Testis (tissue), 3 donors: Measurements from ENCODE around the gene OPA3. TPM values are rescaled to one million over a fixed set of nuclear protein-coding genes. Genes with fewer than 3 reads are reported as not detected.
"Not testable (repeated sequence)": the region's sequence is repeated elsewhere in the genome, so short reads cannot be mapped to it uniquely, and the experiment has no call there.

ENCODE experiments used
- DNase-seq: peaks from one replicate; pipeline ENCODE4 v3.0.0-alpha.2; 2019
- H3K27ac ChIP-seq, 2 donors: fragments of 200-600 bp; sonication (generic); one replicate each; pipeline ENCODE4 v1.5.1; 2019
- H3K27me3 ChIP-seq: fragments of 200-600 bp; sonication (generic); one replicate; pipeline ENCODE4 v1.5.1; 2019
- H3K36me3 ChIP-seq: fragments of 200-600 bp; sonication (generic); one replicate; pipeline ENCODE4 v1.5.1; 2017; ENCODE audit warnings: low read depth; ENCODE audit errors: missing control alignments
- H3K4me1 ChIP-seq: fragments of 200-600 bp; sonication (generic); one replicate; pipeline ENCODE4 v1.5.1; 2019
- H3K4me3 ChIP-seq, 2 donors: fragments of 200-600 bp; sonication (generic); one replicate each; pipeline ENCODE4 v1.5.1; 2017 to 2019
- H3K9me3 ChIP-seq: fragments of 200-600 bp; sonication (generic); one replicate; pipeline ENCODE4 v1.5.1; 2017
- CTCF ChIP-seq, 3 experiments: fragments of 450-650 bp in 2 of 3; fragments of 200-600 bp in 1 of 3; sonication (generic) in 1 of 3; IDR thresholded peaks; one replicate each; pipeline ENCODE4 v1.5.1; 2016 to 2019; ENCODE audit warnings: antibody characterized with exemption in 3 of 3, mild to moderate bottlenecking in 2 of 3, moderate library complexity in 1 of 3
- POLR2A ChIP-seq: fragments of 450-650 bp; IDR thresholded peaks from one replicate; pipeline ENCODE4 v1.6.1; 2017; ENCODE audit warnings: antibody characterized with exemption, mild to moderate bottlenecking, moderate library complexity
- WGBS, 2 donors: methylation state at CpG; one replicate each; pipeline ENCODE4 v1.1.5; 2018; 5-methylcytosine and 5-hydroxymethylcytosine counted together
- intact Hi-C: fragments of 100-400 bp; cut with DNase I; formaldehyde crosslinking; loops from one replicate; pipeline ENCODE4 v1.15.1; 2023; ENCODE audit warnings: low total_unique reads
- polyA plus RNA-seq: library from polyadenylated mRNA; stranded (reverse); fragments of 350-450 nt; fragmentation: Illumina TruSeq; extraction: RNeasy Lipid Tissue Mini Kit (QIAGEN cat#74804); gene quantifications from one replicate; pipeline ENCODE4 v1.2.3, GENCODE V29; 2014; ENCODE audit warnings: low read depth, low replicate concordance; ENCODE audit not compliant: insufficient read depth
- total RNA-seq, 2 donors: library from RNA; depleted of rRNA; stranded (reverse); fragments of >200 nt; gene quantifications; one replicate each; pipeline ENCODE4 v1.2.3, GENCODE V29; 2016

Gene OPA3
- total and polyA plus RNA-seq, 3 donors from 2014 or later, result 18.3 to 20.9 (median 19.3) TPM

GRCh38 chr19:45615795-45616703 lies 31.4 kb upstream of the OPA3 start:
- intact Hi-C loops, result no loop called here
- H3K9me3 ChIP-seq, result no peaks in the 10 kb centered on the region
- H3K4me3 ChIP-seq, result peak overlapping the region; percentile 29 to 38
- peak; percentile 92 for DNase-seq
- TF ChIP-seq POLR2A (no peak), CTCF (IDR thresholded peaks at IDR 0.05) (no peak)
- H3K27ac ChIP-seq, result peak overlapping the region in 1 of 2 donors; percentile 35
- WGBS, 2 donors, result 32 to 39% methylated on average over 36 to 37 of the region's 37 CpGs
- no peaks in the 10 kb centered on the region for H3K4me1 ChIP-seq
- H3K27me3 ChIP-seq, result no peaks in the 10 kb centered on the region
- H3K36me3 ChIP-seq, result no peaks in the 10 kb centered on the region

- H3K9me3 ChIP-seq, intact Hi-C loops, H3K27ac ChIP-seq, DNase-seq, H3K4me3 ChIP-seq, H3K27me3 ChIP-seq, H3K4me1 ChIP-seq, H3K36me3 ChIP-seq: not testable (repeated sequence)
- WGBS, 2 donors, result 81 to 84% methylated on average over 9 of the region's 9 CpGs
Measured at GRCh38 chr19:45615056-45615455, 30.5 kb upstream of the OPA3 start.

- Histone ChIP-seq H3K27me3 (no peaks in the 10 kb centered on the region), H3K9me3 (no peaks in the 10 kb centered on the region), H3K36me3 (no peaks in the 10 kb centered on the region), H3K4me1 (no peaks in the 10 kb centered on the region), H3K4me3 (no peak overlapping the region), H3K27ac (no peak overlapping the region)
- TF ChIP-seq CTCF (IDR thresholded peaks at IDR 0.05), result no peak
- no peak for TF ChIP-seq POLR2A
- 78 to 81% methylated on average over 5 to 10 of the region's 10 CpGs for WGBS, 2 donors
- no peak for DNase-seq
- intact Hi-C loops, result no loop called here
Measured at GRCh38 chr19:45613926-45614725, 29.5 kb upstream of the OPA3 start.

- H3K4me3 ChIP-seq, result no peak overlapping the region
- H3K36me3 ChIP-seq, result no peaks in the 10 kb centered on the region
- H3K4me1 ChIP-seq, result no peaks in the 10 kb centered on the region
- no peak for TF ChIP-seq POLR2A
- TF ChIP-seq CTCF (IDR thresholded peaks at IDR 0.05), result no peak
- no peak overlapping the region for H3K27ac ChIP-seq
- intact Hi-C loops, result no loop called here
- WGBS, 2 donors, result 93% methylated on average over 6 of the region's 6 CpGs
- H3K27me3 ChIP-seq, result no peaks in the 10 kb centered on the region
- no peak for DNase-seq
- no peaks in the 10 kb centered on the region for H3K9me3 ChIP-seq
Measured at GRCh38 chr19:45608948-45609347, 24.3 kb upstream of the OPA3 start.
